Kidney epithelial cell (primary cell): ENCODE data around the gene CTIF. TPM values are rescaled to one million over a fixed set of nuclear protein-coding genes. Genes with fewer than 3 reads are reported as not detected.
A peak's percentile ranks its signal among the peaks of the same experiment; 100 is the strongest.

Source experiments
- DNase-seq: peaks from one replicate; pipeline ENCODE4 v3.0.0-alpha.2; 2010; ENCODE audit warnings: low read depth
- H3K27me3 ChIP-seq: 2 replicates; pipeline ENCODE4 v1.6.0; 2011; ENCODE audit warnings: low read length; ENCODE audit not compliant: control insufficient read depth, insufficient read depth
- H3K36me3 ChIP-seq: 2 replicates; pipeline ENCODE4 v1.5.1; 2011; ENCODE audit warnings: low read length; ENCODE audit not compliant: control insufficient read depth, insufficient read depth
- H3K4me3 ChIP-seq: 2 replicates; pipeline ENCODE4 v1.5.1; 2011; ENCODE audit warnings: low read depth, mild to moderate bottlenecking, control low read depth, low read length
- CTCF ChIP-seq: IDR thresholded peaks from 2 replicates; pipeline ENCODE4 v1.5.1; 2011; ENCODE audit warnings: mild to moderate bottlenecking, moderate library complexity, low read length, control low read depth, inconsistent platforms; ENCODE audit not compliant: insufficient read depth, poor library complexity, severe bottlenecking
- total RNA-seq: library from RNA; depleted of rRNA; stranded (reverse); fragments of >200 nt; gene quantifications from 2 replicates; pipeline ENCODE4 v1.2.3, GENCODE V29; 2015

Gene CTIF
- total RNA-seq, 1 donor from 2014 or later, result 24.3 TPM

GRCh38 chr18:48875942-48876511 lies 337.2 kb downstream of the CTIF start:
- Histone ChIP-seq H3K27me3 (no peaks in the 10 kb centered on the region), H3K4me3 (no peak overlapping the region), H3K36me3 (no peaks in the 10 kb centered on the region)
- peak; percentile 45 for TF ChIP-seq CTCF
- peak; percentile 56 for DNase-seq

- Histone ChIP-seq H3K27me3 (no peaks in the 10 kb centered on the region), H3K36me3 (no peaks in the 10 kb centered on the region), H3K4me3 (no peak overlapping the region)
- no peak for TF ChIP-seq CTCF
- DNase-seq, result no peak
Observed at GRCh38 chr18:48876590-48876989, 337.8 kb downstream of the CTIF start.

GRCh38 chr18:48877941-48878340 lies 339.1 kb downstream of the CTIF start:
- TF ChIP-seq CTCF, result no peak
- H3K27me3 ChIP-seq, result no peaks in the 10 kb centered on the region
- DNase-seq, result no peak
- H3K4me3 ChIP-seq, result no peak overlapping the region
- no peaks in the 10 kb centered on the region for H3K36me3 ChIP-seq

- Histone ChIP-seq H3K4me3 (no peak overlapping the region), H3K27me3 (no peaks in the 10 kb centered on the region), H3K36me3 (no peaks in the 10 kb centered on the region)
- TF ChIP-seq CTCF, result no peak
- no peak for DNase-seq
Observed at GRCh38 chr18:48878471-48878870, 339.6 kb downstream of the CTIF start.

GRCh38 chr18:48879008-48879431 lies 340.2 kb downstream of the CTIF start:
- Histone ChIP-seq H3K4me3 (no peak overlapping the region), H3K36me3 (no peaks in the 10 kb centered on the region), H3K27me3 (no peaks in the 10 kb centered on the region)
- no peak for DNase-seq
- TF ChIP-seq CTCF, result no peak

GRCh38 chr18:48880931-48881330 lies 342.1 kb downstream of the CTIF start:
- Histone ChIP-seq H3K27me3 (no peaks in the 10 kb centered on the region), H3K36me3 (no peaks in the 10 kb centered on the region), H3K4me3 (no peak overlapping the region)
- TF ChIP-seq CTCF, result no peak
- no peak for DNase-seq
